GM19372 (cell line): Measurements from ENCODE around the gene PPIL6.
A peak's percentile ranks its signal among the peaks of the same experiment; 100 is the strongest.

Experiments used
- ATAC-seq: cut with Tn5 transposase; IDR thresholded peaks from one replicate; pipeline ENCODE4 v1.9.1; 2021; ENCODE audit warnings: mild to moderate bottlenecking, low read depth, moderate library complexity; ENCODE audit not compliant: unreplicated experiment

Gene PPIL6

GRCh38 chr6:109440331-109441068 is at the start of gene PPIL6, which contains the start of gene SMPD2:
Gene PPIL6, minus strand, starts transcription at chr6:109440628. Its CDS starts 38 bp downstream, at chr6:109440590.
Gene SMPD2, plus strand, starts transcription at chr6:109440724. Its CDS starts 398 bp downstream, at chr6:109441122.
- peak; percentile 86 for ATAC-seq

GRCh38 chr6:109488001-109488400 is 47.6 kb upstream of the PPIL6 start:
- ATAC-seq = no peak

- no peak for ATAC-seq
These were observed 45.6 kb upstream of the PPIL6 start for GRCh38 chr6:109486068-109486467.

- no peak for ATAC-seq
These were observed 45.0 kb upstream of the PPIL6 start for GRCh38 chr6:109485266-109485935.

- no peak for ATAC-seq
These were observed 43.7 kb upstream of the PPIL6 start for GRCh38 chr6:109484122-109484521.

- no peak for ATAC-seq
These were observed 43.3 kb upstream of the PPIL6 start for GRCh38 chr6:109483735-109484057.

GRCh38 chr6:109482905-109483734 is 42.7 kb upstream of the PPIL6 start, which contains the start of gene ZBTB24:
Gene ZBTB24, minus strand, starts transcription at chr6:109483219. Its CDS starts 1,193 bp downstream, at chr6:109482026.
- peak; percentile 82 for ATAC-seq

- no peak for ATAC-seq
These were observed 40.6 kb upstream of the PPIL6 start for GRCh38 chr6:109480993-109481480.

GRCh38 chr6:109478841-109479624 is 38.6 kb upstream of the PPIL6 start:
- ATAC-seq = no peak

- no peak for ATAC-seq
These were observed 37.9 kb upstream of the PPIL6 start for GRCh38 chr6:109478222-109478805.

GRCh38 chr6:109477725-109478124 is 37.3 kb upstream of the PPIL6 start:
- ATAC-seq = peak; percentile 40

- no peak for ATAC-seq
These were observed 36.8 kb upstream of the PPIL6 start for GRCh38 chr6:109477184-109477583.

- no peak for ATAC-seq
These were observed 35.2 kb upstream of the PPIL6 start for GRCh38 chr6:109475625-109476024.

- ATAC-seq = no peak
These were observed 34.6 kb upstream of the PPIL6 start for GRCh38 chr6:109474995-109475394.

- ATAC-seq = no peak
These were observed 32.7 kb upstream of the PPIL6 start for GRCh38 chr6:109473120-109473519.

GRCh38 chr6:109472132-109472995 is 31.9 kb upstream of the PPIL6 start:
- ATAC-seq = peak; percentile 46

GRCh38 chr6:109471105-109471810 is 30.8 kb upstream of the PPIL6 start:
- ATAC-seq = no peak

- ATAC-seq = no peak
These were observed 29.3 kb upstream of the PPIL6 start for GRCh38 chr6:109469591-109470189.
